ENCODE data around the gene TMEM109.

Gene TMEM109

DNA sequence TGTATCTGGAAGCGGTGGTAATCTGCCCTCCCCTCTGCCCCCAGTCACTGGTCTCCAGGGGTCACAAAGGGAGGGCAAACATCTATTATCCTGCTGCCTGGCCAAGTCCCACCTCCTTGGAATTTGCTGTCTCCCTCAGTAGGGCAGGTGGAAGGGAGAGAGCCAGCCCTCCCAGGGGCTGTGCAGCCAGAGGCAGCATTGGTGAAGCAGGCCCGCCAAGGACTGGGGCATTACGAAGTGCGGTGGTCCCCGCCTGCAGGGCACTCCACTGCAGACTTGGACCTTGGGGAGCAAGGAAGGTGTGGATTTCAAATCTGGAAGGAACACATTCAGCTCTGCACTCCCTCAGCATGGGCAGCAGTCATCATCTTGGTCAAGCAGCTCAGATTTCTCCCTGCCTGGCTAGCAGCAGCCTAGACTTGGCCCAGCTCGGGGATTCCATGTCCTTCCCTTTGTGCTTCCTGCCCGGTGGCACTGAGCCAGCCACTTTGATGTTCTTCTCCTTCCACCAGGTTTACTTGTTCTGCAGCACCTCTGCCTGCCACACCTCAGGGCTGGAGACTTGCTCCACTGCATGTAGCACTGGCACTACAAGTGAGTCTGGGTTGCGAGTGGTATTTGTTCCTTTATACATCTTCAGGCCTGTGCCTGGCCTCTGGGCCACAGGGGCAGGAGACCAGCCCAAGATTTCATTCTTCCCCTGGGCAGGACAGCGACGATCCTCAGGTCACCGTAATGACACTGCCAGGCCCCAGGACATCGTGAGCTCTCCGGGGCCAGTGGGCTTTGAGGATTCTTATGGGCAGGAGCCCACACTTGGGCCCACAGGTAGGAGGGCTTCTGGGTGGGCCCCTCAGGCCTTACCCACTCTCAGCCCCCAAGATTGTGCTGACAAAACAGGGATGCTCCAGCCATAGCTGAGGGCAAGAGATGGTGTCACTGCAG lies 39.3 kb upstream of the TMEM109 start:
- Histone ChIP-seq H3K4me3 (ENCODE audit: severe bottlenecking) (no peak overlapping the region), H3K36me3 (ENCODE audit: low read depth) (peaks cover 7% of the 10 kb centered on the region), H3K27me3 (ENCODE audit: insufficient read depth, poor library complexity, severe bottlenecking) (no peaks in the 10 kb centered on the region), H3K9me3 (ENCODE audit: severe bottlenecking) (no peaks in the 10 kb centered on the region), H3K27ac (ENCODE audit: poor library complexity, severe bottlenecking) (no peak overlapping the region), H3K4me1 (ENCODE audit: insufficient read depth, poor library complexity, severe bottlenecking) (no peaks in the 10 kb centered on the region)
- ATAC-seq (ENCODE audit: low read depth) (no peak), DNase-seq (ENCODE audit: low spot score) (no peak)
- TF ChIP-seq, protein P1, sequence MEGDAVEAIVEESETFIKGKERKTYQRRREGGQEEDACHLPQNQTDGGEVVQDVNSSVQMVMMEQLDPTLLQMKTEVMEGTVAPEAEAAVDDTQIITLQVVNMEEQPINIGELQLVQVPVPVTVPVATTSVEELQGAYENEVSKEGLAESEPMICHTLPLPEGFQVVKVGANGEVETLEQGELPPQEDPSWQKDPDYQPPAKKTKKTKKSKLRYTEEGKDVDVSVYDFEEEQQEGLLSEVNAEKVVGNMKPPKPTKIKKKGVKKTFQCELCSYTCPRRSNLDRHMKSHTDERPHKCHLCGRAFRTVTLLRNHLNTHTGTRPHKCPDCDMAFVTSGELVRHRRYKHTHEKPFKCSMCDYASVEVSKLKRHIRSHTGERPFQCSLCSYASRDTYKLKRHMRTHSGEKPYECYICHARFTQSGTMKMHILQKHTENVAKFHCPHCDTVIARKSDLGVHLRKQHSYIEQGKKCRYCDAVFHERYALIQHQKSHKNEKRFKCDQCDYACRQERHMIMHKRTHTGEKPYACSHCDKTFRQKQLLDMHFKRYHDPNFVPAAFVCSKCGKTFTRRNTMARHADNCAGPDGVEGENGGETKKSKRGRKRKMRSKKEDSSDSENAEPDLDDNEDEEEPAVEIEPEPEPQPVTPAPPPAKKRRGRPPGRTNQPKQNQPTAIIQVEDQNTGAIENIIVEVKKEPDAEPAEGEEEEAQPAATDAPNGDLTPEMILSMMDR (IDR thresholded peaks at IDR 0.05; ENCODE audit: poor library complexity, severe bottlenecking), result no peak

DNA sequence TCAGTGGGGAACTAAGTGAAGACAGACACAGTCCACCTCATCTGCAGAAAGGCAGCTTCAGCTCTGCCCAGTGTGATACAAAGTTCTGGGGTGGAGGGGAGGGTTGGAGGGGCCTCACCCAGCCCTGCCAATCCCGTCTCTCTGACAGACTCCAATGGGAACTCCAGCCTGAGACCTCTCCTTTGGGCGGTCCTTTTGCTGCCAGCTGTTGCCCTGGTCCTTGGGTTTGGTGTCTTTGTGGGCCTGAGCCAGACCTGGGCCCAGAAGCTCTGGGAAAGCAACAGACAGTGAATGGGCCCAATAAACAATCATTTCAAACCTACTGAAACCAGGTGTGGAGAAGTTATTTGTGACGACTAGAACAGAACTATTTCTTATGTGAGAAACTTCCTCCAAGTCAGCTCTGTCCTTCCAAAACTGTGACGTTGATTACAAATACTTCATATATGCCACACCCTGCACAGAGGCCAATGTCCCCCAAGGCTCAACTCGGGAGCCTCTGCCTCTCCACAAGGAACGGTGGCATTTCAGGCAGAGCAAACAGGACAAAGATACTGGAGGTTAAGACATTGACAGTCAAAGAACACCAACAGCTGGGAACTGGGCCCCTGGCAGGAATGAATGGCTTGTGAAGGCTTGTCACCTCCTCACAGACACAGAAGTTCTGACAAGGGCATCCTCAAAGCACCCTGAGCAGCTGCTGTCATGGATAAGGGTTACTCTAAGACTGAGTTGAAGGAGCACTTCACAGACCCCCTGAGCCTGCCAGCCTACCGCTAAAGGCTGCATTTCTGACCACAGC lies 38.4 kb upstream of the TMEM109 start:
- no peaks in the 10 kb centered on the region for H3K9me3 ChIP-seq (ENCODE audit: severe bottlenecking)
- H3K27ac ChIP-seq (ENCODE audit: poor library complexity, severe bottlenecking), result no peak overlapping the region
- no peaks in the 10 kb centered on the region for H3K4me1 ChIP-seq (ENCODE audit: insufficient read depth, poor library complexity, severe bottlenecking)
- ATAC-seq (ENCODE audit: low read depth), result no peak
- no peaks in the 10 kb centered on the region for H3K27me3 ChIP-seq (ENCODE audit: insufficient read depth, poor library complexity, severe bottlenecking)
- DNase-seq (ENCODE audit: low spot score), result no peak
- H3K4me3 ChIP-seq (ENCODE audit: severe bottlenecking), result no peak overlapping the region
- TF ChIP-seq, protein P1 (IDR thresholded peaks at IDR 0.05; ENCODE audit: poor library complexity, severe bottlenecking), result no peak
- peaks cover 7% of the 10 kb centered on the region for H3K36me3 ChIP-seq (ENCODE audit: low read depth)

GRCh38 chr11:60876168-60876485 lies 37.8 kb upstream of the TMEM109 start:
- Histone ChIP-seq H3K9me3 (ENCODE audit: severe bottlenecking) (no peaks in the 10 kb centered on the region), H3K4me1 (ENCODE audit: insufficient read depth, poor library complexity, severe bottlenecking) (no peaks in the 10 kb centered on the region), H3K4me3 (ENCODE audit: severe bottlenecking) (no peak overlapping the region), H3K36me3 (ENCODE audit: low read depth) (peaks cover 7% of the 10 kb centered on the region), H3K27me3 (ENCODE audit: insufficient read depth, poor library complexity, severe bottlenecking) (no peaks in the 10 kb centered on the region), H3K27ac (ENCODE audit: poor library complexity, severe bottlenecking) (no peak overlapping the region)
- TF ChIP-seq, protein P1 (IDR thresholded peaks at IDR 0.05; ENCODE audit: poor library complexity, severe bottlenecking), result no peak
- DNase-seq (ENCODE audit: low spot score) (no peak), ATAC-seq (ENCODE audit: low read depth) (no peak)

DNA sequence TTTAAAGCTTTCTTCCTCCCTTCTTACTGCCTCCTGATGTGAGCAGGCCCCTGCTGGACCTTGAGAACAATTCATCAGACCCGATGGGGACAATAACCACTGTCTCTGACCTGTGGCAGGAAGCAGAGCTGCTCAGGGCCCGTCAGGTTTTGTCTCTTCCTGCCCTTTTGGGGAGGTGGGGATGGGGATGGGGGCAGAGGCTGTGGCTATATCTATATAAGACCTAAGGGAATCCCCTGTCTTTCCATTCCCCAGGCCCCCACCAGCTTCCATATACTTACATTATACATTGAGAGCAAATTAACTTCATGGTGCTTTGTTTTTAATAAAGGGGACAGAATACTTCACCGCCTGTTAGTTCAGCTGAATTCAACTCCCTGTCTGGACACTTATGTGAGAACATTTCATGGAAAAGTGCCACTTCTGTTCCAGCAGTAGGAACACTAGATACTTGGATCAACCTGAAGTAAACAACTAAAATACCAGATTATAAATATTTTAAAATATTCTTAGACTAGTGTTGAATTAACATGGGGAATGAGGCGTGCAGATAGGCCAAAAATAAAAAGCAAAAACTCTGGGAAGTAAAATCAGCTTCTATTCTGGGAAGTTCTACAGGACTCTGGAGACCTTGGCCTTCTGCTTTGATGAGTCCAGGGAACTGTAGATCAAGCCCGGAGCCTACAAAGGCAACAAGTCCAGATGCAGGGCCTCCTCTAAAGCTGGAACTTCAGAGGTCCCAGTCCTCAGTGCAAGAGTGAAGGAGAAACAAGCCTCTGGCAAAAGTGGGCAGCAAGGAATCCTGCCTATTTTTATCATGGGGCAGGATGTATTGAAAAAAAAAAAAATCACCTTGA lies 35.5 kb upstream of the TMEM109 start:
- no peaks in the 10 kb centered on the region for H3K27me3 ChIP-seq (ENCODE audit: insufficient read depth, poor library complexity, severe bottlenecking)
- ATAC-seq (ENCODE audit: low read depth), result no peak
- peaks cover 7% of the 10 kb centered on the region for H3K36me3 ChIP-seq (ENCODE audit: low read depth)
- TF ChIP-seq, protein P1 (IDR thresholded peaks at IDR 0.05; ENCODE audit: poor library complexity, severe bottlenecking), result no peak
- no peak for DNase-seq (ENCODE audit: low spot score)
- no peaks in the 10 kb centered on the region for H3K4me1 ChIP-seq (ENCODE audit: insufficient read depth, poor library complexity, severe bottlenecking)
- H3K27ac ChIP-seq (ENCODE audit: poor library complexity, severe bottlenecking), result no peak overlapping the region
- H3K4me3 ChIP-seq (ENCODE audit: severe bottlenecking), result no peak overlapping the region
- H3K9me3 ChIP-seq (ENCODE audit: severe bottlenecking), result no peaks in the 10 kb centered on the region
